GM21381 (cell line): ENCODE measurements around the gene OR10A3.
A peak's percentile ranks its signal among the peaks of the same experiment; 100 is the strongest.

Source experiments
- ATAC-seq: cut with Tn5 transposase; IDR thresholded peaks from one replicate; pipeline ENCODE4 v1.9.1; 2021; ENCODE audit warnings: mild to moderate bottlenecking, moderate library complexity; ENCODE audit not compliant: unreplicated experiment

Gene OR10A3

DNA sequence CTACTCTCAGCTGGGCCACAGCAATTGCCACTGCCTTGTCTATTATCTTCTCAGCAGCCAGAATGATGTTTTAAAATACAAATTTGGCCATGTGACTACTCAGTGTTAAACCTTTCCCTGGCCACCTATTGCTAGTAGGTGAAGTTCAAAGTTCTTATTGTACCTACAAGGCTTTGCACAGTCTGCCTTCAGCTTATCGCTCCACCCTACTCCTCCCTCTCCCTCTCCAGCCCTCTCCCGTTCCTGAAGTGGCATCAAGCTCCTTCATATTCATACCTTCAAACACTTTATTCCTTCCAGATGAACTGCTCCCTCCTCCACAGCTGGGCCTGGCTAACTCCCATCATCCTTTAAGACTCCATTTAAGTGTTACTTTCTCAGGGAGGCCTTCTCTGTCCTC is 47.7 kb downstream of the OR10A3 start:
- ATAC-seq = no peak

DNA sequence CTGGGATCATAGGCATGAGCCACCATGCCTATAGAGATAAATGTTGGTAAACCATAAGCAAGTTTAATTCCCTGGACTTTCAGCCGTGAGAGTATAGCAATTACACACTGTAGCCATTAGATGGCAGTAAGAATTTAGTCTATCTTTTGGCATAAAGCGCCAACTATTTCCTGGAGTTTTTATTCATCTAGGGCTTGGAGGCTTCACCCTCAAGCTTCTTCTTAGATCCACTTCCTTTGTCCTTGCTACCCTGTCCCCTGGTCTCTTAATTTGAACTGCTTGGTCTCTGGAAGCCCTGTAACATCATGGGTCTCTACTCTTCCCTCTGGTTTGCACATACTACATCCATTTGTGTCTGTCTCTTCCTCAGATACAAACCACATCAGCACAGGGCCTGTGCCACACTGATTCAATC is 48.7 kb downstream of the OR10A3 start:
- ATAC-seq = peak; percentile 67

DNA sequence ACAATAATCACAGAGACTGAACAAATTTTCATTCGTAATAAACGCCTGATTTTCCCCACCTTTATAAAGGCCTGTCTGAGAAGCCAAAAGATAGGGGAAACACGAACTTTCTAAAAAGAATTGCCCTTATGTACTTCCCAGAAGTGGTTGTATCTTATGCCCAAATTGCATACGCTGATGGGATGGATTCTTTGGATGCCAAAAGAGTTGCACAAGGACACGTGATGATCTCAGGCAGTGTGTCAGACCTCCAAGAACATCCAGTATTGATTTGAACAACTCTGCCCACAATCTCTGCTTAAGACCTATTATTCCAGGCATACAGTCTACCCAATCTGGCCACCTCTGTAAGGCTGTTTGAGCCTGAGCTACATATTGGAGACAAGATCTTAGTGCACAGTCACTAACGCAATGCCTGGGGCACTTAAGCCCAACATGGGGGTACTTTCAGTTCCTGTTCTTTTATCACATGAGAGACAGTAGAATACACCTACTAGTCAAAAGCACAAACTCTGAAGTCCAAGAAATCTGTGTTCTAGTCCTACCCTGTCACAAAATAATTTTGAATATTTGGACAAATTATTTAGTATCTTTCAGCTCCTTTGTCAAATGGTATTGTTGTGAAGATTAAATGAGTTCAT is 49.3 kb downstream of the OR10A3 start:
- ATAC-seq = peak; percentile 41

DNA sequence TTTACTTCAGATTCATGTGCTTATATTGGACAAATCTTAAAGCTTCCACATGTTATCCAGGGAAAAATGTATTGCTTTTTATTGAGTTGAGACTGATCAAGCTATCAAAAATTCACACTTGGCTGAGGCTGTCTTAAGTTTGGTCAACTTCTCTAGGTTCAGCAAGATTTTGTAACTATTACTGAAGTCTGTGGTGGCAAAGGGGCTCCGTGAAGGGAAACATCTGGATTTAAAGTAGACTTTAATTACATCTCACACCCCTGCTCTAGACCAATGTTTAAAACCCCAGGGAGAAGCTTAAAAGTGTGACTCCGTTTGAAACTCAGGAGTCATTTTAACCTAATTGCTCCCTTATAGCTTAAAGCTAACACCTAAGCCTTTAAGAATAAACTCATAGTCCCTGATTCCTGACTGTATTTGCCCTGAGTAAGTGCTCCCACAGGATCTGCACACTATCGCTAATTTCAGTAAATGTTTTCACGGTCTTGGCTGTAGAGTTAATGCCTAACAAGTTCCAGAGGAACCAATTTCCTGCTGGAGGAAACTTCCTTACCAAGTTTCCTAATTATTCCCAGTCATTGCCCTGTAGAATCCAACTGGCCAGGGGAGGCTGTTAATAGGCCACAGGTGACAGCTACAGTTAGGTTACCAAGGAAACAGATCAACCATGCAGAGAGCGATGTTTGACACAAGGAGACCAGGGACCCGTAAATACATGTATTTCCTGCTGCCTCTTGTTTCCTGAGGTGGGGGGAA is 50.9 kb downstream of the OR10A3 start:
- ATAC-seq = no peak

DNA sequence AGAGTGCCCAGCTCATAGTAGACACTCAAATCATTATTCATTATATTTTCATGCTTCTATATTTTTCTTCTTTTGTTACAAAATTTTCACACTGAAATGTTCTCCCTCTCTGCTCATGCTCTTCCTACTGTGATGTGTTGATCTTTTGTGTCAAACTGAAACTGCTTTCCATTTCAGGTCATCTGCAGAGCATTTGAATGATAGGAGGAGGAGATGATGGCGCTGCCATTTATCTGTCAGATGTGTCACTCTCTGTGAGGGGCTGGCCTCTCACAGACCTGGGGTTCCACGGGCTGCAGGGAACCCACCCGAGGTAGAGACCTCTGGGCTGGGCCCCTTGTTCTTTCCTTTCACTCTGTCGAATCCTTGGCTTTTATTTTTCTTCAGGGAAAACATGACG is 51.5 kb downstream of the OR10A3 start:
- ATAC-seq = no peak
